ENCODE measurements around the gene AGAP5. TPM values are rescaled to one million over a fixed set of nuclear protein-coding genes. Genes with fewer than 3 reads are reported as not detected.

Gene AGAP5
- total RNA-seq, 2 donors from 2014 or later = 10.1 to 13.8 TPM

- no peak for DNase-seq
- Mint-ChIP-seq H3K4me1 (peaks cover 6% of the 10 kb centered on the region), H3K36me3 (ENCODE audit: low read depth) (no peaks in the 10 kb centered on the region), H3K9me3 (no peaks in the 10 kb centered on the region), H3K27me3 (ENCODE audit: insufficient read depth) (peaks cover 2% of the 10 kb centered on the region), H3K27ac (no peak within 1 kb of the TSS), H3K4me3 (no peak within 1 kb of the TSS)
- no peaks in the 10 kb centered on the region for H3K4me1 ChIP-seq (ENCODE audit: control insufficient read depth, insufficient read depth, low read length)
- WGBS, 2 experiments (ENCODE audit: insufficient coverage in 1 of 2, insufficient read length in 1 of 2) = 92 to 97% methylated on average over 2 to 5 of the region's 5 CpGs
- H3K9ac ChIP-seq (ENCODE audit: extremely low read depth, low read length, poor library complexity, severe bottlenecking) = no peak within 1 kb of the TSS
- H3K36me3 ChIP-seq (ENCODE audit: control insufficient read depth, insufficient read depth, low read length) = no peaks in the 10 kb centered on the region
- no peak within 1 kb of the TSS for H3K27ac ChIP-seq (ENCODE audit: low read depth, low read length)
- no peak for TF ChIP-seq CTCF (conservative IDR thresholded peaks at IDR 0.05)
- no peaks in the 10 kb centered on the region for H3K27me3 ChIP-seq (ENCODE audit: control insufficient read depth, insufficient read depth, low read length, poor library complexity, severe bottlenecking)
- no peaks in the 10 kb centered on the region for H3K9me3 ChIP-seq (ENCODE audit: control insufficient read depth, low read length)
- no peak within 1 kb of the TSS for H3K4me3 ChIP-seq (ENCODE audit: low read length)
Measured at GRCh38 chr10:73655990-73656298, 42.0 kb downstream of the AGAP5 start, which contains the start of gene SYNPO2L. SYNPO2L (minus strand) TSS chr10:73656029; CDS start chr10:73655922, 107 bp downstream.

- no peak for DNase-seq
- H3K27ac Mint-ChIP-seq = no peak overlapping the region
- WGBS, 2 experiments (ENCODE audit: insufficient coverage in 1 of 2, insufficient read length in 1 of 2) = 91 to 94% methylated on average over 4 to 11 of the region's 12 CpGs
- no peak overlapping the region for H3K9ac ChIP-seq (ENCODE audit: extremely low read depth, low read length, poor library complexity, severe bottlenecking)
- no peaks in the 10 kb centered on the region for H3K27me3 ChIP-seq (ENCODE audit: control insufficient read depth, insufficient read depth, low read length, poor library complexity, severe bottlenecking)
- H3K4me3 ChIP-seq (ENCODE audit: low read length) = no peak overlapping the region
- H3K4me3 Mint-ChIP-seq = no peak overlapping the region
- no peak for TF ChIP-seq CTCF (conservative IDR thresholded peaks at IDR 0.05)
- H3K27me3 Mint-ChIP-seq (ENCODE audit: insufficient read depth) = peaks cover 2% of the 10 kb centered on the region
- H3K27ac ChIP-seq (ENCODE audit: low read depth, low read length) = no peak overlapping the region
- H3K9me3 Mint-ChIP-seq = no peaks in the 10 kb centered on the region
- no peaks in the 10 kb centered on the region for H3K36me3 Mint-ChIP-seq (ENCODE audit: low read depth)
- no peaks in the 10 kb centered on the region for H3K4me1 ChIP-seq (ENCODE audit: control insufficient read depth, insufficient read depth, low read length)
- no peaks in the 10 kb centered on the region for H3K9me3 ChIP-seq (ENCODE audit: control insufficient read depth, low read length)
- H3K36me3 ChIP-seq (ENCODE audit: control insufficient read depth, insufficient read depth, low read length) = no peaks in the 10 kb centered on the region
- H3K4me1 Mint-ChIP-seq = peaks cover 9% of the 10 kb centered on the region
Measured at GRCh38 chr10:73655257-73655989, 42.5 kb downstream of the AGAP5 start.

GRCh38 chr10:73653701-73654100, 44.2 kb downstream of the AGAP5 start:
- no peaks in the 10 kb centered on the region for H3K36me3 ChIP-seq (ENCODE audit: control insufficient read depth, insufficient read depth, low read length)
- H3K9me3 ChIP-seq (ENCODE audit: control insufficient read depth, low read length) = no peaks in the 10 kb centered on the region
- H3K27me3 ChIP-seq (ENCODE audit: control insufficient read depth, insufficient read depth, low read length, poor library complexity, severe bottlenecking) = no peaks in the 10 kb centered on the region
- Mint-ChIP-seq H3K4me1 (peaks cover 19% of the 10 kb centered on the region), H3K36me3 (ENCODE audit: low read depth) (no peaks in the 10 kb centered on the region), H3K27me3 (ENCODE audit: insufficient read depth) (no peaks in the 10 kb centered on the region), H3K4me3 (no peak overlapping the region), H3K27ac (no peak overlapping the region), H3K9me3 (no peaks in the 10 kb centered on the region)
- no peak overlapping the region for H3K27ac ChIP-seq (ENCODE audit: low read depth, low read length)
- 60 to 74% methylated on average over 3 of the region's 3 CpGs for WGBS, 2 experiments (ENCODE audit: insufficient coverage in 1 of 2, insufficient read length in 1 of 2)
- no peak overlapping the region for H3K9ac ChIP-seq (ENCODE audit: extremely low read depth, low read length, poor library complexity, severe bottlenecking)
- no peak overlapping the region for H3K4me3 ChIP-seq (ENCODE audit: low read length)
- H3K4me1 ChIP-seq (ENCODE audit: control insufficient read depth, insufficient read depth, low read length) = no peaks in the 10 kb centered on the region
- DNase-seq = peak; percentile 56
- peak; percentile 63 for TF ChIP-seq CTCF (conservative IDR thresholded peaks at IDR 0.05)
